Measurements from ENCODE around the gene POLH. TPM values are rescaled to one million over a fixed set of nuclear protein-coding genes. Genes with fewer than 3 reads are reported as not detected.
A peak's percentile ranks its signal among the peaks of the same experiment; 100 is the strongest.

POLH gene
- total and polyA plus RNA-seq, 9 of the 15 experiments (the other 6 are each of a cell fraction or from before 2014, with no cell fraction given): 5.8 to 31.6 (median 20.6) TPM

DNA sequence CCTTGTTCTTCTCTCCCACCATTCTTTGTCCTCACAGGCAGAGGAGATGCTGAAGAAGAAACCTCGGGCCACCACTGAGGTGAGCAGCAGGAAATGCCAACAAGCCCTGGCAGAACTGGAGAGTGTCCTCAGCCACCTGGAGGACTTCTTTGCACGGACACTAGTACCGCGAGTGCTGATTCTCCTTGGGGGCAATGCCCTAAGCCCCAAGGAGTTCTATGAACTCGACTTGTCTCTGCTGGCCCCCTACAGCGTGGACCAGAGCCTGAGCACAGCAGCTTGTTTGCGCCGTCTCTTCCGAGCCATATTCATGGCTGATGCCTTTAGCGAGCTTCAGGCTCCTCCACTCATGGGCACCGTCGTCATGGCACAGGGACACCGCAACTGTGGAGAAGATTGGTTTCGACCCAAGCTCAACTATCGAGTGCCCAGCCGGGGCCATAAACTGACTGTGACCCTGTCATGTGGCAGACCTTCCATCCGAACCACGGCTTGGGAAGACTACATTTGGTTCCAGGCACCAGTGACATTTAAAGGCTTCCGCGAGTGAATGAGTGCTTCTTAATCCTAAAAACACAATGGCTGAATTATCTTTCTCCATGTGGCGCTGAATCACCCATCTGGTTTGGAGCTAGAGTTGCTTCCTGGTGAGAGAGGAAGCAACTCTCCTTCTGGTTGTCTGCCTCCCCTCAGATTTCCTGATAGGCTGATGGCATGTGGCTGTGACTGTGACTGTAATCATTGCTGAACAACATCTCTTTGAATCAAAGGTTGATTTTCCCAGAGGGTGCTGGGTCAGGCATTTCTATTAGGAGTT is 64.2 kb downstream of the POLH start (continued):
- TF ChIP-seq ZNF695 (CRISPR knock-in tag; IDR thresholded peaks at IDR 0.05) (no peak), ZNF589 (CRISPR knock-in tag; IDR thresholded peaks at IDR 0.05; ENCODE audit: low read depth) (peak; percentile 88), MTF1 (CRISPR knock-in tag; IDR thresholded peaks at IDR 0.05; ENCODE audit: borderline replicate concordance) (no peak), HNRNPLL (IDR thresholded peaks at IDR 0.05; ENCODE audit: low read depth, low read length, poor library complexity, severe bottlenecking) (no peak), FOS (IDR thresholded peaks at IDR 0.05; ENCODE audit: extremely low read depth, insufficient read length) (no peak), SMARCC2 (IDR thresholded peaks at IDR 0.05; ENCODE audit: low read depth) (no peak), NFYB (IDR thresholded peaks at IDR 0.05; ENCODE audit: extremely low read depth, insufficient read length) (no peak), ZNF133 (CRISPR knock-in tag; IDR thresholded peaks at IDR 0.05) (no peak), CCNT2 (IDR thresholded peaks at IDR 0.05; ENCODE audit: borderline replicate concordance, extremely low read depth, insufficient read length, low read depth, low read length) (peak; percentile 17), KLF6 (CRISPR knock-in tag; IDR thresholded peaks at IDR 0.05; ENCODE audit: borderline replicate concordance) (peak; percentile 68; the same call in 1 of the 2 replicates), ZNF212 (CRISPR knock-in tag; IDR thresholded peaks at IDR 0.05) (no peak), HNRNPL (IDR thresholded peaks at IDR 0.05; ENCODE audit: low read depth, low read length) (no peak), NCOA4 (IDR thresholded peaks at IDR 0.05; ENCODE audit: partially characterized antibody) (no peak)
- TF ChIP-seq, protein P1, sequence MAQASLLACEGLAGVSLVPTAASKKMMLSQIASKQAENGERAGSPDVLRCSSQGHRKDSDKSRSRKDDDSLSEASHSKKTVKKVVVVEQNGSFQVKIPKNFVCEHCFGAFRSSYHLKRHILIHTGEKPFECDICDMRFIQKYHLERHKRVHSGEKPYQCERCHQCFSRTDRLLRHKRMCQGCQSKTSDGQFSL (CRISPR knock-in tag; IDR thresholded peaks at IDR 0.05): no peak
- TF ChIP-seq, protein P1 (tag; IDR thresholded peaks at IDR 0.05): 0 out of 4 replicates have a peak, but pooled peaks of 1 of the 2 experiments have one; percentile 30
- TF ChIP-seq, protein P2, sequence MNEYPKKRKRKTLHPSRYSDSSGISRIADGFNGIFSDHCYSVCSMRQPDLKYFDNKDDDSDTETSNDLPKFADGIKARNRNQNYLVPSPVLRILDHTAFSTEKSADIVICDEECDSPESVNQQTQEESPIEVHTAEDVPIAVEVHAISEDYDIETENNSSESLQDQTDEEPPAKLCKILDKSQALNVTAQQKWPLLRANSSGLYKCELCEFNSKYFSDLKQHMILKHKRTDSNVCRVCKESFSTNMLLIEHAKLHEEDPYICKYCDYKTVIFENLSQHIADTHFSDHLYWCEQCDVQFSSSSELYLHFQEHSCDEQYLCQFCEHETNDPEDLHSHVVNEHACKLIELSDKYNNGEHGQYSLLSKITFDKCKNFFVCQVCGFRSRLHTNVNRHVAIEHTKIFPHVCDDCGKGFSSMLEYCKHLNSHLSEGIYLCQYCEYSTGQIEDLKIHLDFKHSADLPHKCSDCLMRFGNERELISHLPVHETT (CRISPR knock-in tag; conservative IDR thresholded peaks at IDR 0.05 in 1 of 2, IDR thresholded peaks at IDR 0.05 in 1 of 2): peak in 1 of 2 experiments; percentile 68; a peak in 2 of 4 replicates
- TF ChIP-seq, protein P3, sequence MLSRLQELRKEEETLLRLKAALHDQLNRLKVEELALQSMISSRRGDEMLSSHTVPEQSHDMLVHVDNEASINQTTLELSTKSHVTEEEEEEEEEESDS (CRISPR knock-in tag; IDR thresholded peaks at IDR 0.05): no peak
- TF ChIP-seq, protein P4, sequence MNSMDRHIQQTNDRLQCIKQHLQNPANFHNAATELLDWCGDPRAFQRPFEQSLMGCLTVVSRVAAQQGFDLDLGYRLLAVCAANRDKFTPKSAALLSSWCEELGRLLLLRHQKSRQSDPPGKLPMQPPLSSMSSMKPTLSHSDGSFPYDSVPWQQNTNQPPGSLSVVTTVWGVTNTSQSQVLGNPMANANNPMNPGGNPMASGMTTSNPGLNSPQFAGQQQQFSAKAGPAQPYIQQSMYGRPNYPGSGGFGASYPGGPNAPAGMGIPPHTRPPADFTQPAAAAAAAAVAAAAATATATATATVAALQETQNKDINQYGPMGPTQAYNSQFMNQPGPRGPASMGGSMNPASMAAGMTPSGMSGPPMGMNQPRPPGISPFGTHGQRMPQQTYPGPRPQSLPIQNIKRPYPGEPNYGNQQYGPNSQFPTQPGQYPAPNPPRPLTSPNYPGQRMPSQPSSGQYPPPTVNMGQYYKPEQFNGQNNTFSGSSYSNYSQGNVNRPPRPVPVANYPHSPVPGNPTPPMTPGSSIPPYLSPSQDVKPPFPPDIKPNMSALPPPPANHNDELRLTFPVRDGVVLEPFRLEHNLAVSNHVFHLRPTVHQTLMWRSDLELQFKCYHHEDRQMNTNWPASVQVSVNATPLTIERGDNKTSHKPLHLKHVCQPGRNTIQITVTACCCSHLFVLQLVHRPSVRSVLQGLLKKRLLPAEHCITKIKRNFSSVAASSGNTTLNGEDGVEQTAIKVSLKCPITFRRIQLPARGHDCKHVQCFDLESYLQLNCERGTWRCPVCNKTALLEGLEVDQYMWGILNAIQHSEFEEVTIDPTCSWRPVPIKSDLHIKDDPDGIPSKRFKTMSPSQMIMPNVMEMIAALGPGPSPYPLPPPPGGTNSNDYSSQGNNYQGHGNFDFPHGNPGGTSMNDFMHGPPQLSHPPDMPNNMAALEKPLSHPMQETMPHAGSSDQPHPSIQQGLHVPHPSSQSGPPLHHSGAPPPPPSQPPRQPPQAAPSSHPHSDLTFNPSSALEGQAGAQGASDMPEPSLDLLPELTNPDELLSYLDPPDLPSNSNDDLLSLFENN (IDR thresholded peaks at IDR 0.05; ENCODE audit: low read depth in 2 of 2, low read length in 2 of 2): no peak
- TF ChIP-seq, protein P5, sequence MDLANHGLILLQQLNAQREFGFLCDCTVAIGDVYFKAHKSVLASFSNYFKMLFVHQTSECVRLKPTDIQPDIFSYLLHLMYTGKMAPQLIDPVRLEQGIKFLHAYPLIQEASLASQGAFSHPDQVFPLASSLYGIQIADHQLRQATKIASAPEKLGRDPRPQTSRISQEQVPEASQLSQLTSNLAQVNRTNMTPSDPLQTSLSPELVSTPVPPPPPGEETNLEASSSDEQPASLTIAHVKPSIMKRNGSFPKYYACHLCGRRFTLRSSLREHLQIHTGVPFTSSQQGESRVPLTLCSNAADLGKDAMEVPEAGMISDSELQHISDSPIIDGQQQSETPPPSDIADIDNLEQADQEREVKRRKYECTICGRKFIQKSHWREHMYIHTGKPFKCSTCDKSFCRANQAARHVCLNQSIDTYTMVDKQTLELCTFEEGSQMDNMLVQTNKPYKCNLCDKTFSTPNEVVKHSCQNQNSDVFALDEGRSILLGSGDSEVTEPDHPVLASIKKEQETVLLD (IDR thresholded peaks at IDR 0.05): peak; percentile 51; the same call in 1 of the 2 replicates
